Upper lobe of left lung (tissue), 4 donors: ENCODE results near the gene SPATA16.

Source experiments
- POLR2A ChIP-seq, 4 donors: fragments of 450-650 bp; IDR thresholded peaks; one replicate each; pipeline ENCODE4 v1.5.1; 2016 to 2017; ENCODE audit warnings: antibody characterized with exemption in 4 of 4, mild to moderate bottlenecking in 2 of 4
- POLR2AphosphoS5 ChIP-seq, 2 donors: sonication (generic); formaldehyde crosslinking; IDR thresholded peaks; one replicate each; pipeline ENCODE4 v1.5.1; 2017; ENCODE audit warnings: antibody characterized with exemption in 2 of 2
- TF ChIP-seq, protein P1 (sequence below), 6 experiments: fragments of 450-650 bp in 4 of 6; fragments of 200-600 bp in 2 of 6; sonication (generic) in 2 of 6; IDR thresholded peaks; one replicate each; pipeline ENCODE4 v1.5.1; 2016 to 2019; ENCODE audit warnings: antibody characterized with exemption in 6 of 6

DNA sequence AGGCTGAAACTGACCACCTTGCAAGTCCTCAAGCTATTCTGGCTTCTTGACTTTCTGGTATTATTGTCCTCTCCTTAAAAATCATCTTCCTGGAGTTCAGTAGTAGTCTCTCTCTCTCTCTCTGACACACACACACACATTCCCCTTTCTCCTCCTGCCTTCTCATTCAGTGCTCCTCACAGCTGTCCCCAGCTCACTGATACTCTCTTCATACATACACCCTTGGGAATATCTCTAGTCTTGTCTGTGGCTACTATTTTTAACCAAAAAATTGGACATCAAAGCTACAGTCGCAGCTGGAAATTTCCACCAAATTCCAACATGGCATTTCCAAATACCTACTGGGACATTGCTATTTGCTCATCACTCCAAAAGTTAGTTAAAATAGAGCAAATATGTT is 211.6 kb downstream of the SPATA16 start:
- TF ChIP-seq, protein P1, sequence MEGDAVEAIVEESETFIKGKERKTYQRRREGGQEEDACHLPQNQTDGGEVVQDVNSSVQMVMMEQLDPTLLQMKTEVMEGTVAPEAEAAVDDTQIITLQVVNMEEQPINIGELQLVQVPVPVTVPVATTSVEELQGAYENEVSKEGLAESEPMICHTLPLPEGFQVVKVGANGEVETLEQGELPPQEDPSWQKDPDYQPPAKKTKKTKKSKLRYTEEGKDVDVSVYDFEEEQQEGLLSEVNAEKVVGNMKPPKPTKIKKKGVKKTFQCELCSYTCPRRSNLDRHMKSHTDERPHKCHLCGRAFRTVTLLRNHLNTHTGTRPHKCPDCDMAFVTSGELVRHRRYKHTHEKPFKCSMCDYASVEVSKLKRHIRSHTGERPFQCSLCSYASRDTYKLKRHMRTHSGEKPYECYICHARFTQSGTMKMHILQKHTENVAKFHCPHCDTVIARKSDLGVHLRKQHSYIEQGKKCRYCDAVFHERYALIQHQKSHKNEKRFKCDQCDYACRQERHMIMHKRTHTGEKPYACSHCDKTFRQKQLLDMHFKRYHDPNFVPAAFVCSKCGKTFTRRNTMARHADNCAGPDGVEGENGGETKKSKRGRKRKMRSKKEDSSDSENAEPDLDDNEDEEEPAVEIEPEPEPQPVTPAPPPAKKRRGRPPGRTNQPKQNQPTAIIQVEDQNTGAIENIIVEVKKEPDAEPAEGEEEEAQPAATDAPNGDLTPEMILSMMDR (IDR thresholded peaks at IDR 0.05): no peak
- TF ChIP-seq POLR2AphosphoS5 (IDR thresholded peaks at IDR 0.05) (no peak), POLR2A (IDR thresholded peaks at IDR 0.05) (no peak)
